HG03520 (cell line): Measurements from ENCODE around the gene PALLD.
"Not testable (repeated sequence)": the region's sequence is repeated elsewhere in the genome, so short reads cannot be mapped to it uniquely, and the experiment has no call there.

ENCODE experiments used
- ATAC-seq: cut with Tn5 transposase; IDR thresholded peaks from one replicate; pipeline ENCODE4 v1.9.1; 2021; ENCODE audit warnings: mild to moderate bottlenecking, moderate library complexity; ENCODE audit not compliant: unreplicated experiment

PALLD gene

DNA sequence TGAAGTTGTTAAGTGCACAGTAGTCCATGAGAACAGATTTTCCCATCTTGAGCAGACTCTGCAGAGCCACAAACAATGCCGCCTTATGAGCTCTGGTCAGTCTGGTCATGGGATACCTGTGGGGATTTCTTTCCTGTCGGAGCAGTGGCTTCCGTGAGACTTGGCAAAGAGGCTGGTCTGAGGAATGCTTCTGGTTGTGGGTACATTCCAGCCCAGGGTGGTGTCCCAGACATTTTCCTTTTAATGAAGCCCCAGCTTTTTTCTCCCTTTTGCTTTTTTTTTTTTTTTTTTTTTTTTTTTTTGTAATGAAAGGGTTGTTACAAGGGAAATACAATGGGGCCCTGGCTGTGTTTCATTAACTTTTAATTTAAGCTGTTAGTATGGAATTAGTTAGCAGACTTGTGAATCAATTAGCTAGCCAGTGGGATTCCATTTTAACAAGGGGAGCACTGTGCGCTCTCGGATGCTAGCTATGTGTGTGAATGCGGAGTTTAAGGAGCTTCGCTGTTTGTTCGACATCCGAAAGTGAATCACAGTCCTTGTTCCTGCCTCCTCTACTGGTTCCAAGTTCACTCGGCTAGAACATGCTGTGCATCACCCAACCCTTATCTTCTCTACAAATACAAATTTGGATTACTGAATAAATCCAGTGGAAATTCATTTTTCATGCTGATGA, 288.1 kb downstream of the PALLD start:
- no peak for ATAC-seq

- ATAC-seq = no peak
Measured at GRCh38 chr4:168787334-168787733, 290.5 kb downstream of the PALLD start.

DNA sequence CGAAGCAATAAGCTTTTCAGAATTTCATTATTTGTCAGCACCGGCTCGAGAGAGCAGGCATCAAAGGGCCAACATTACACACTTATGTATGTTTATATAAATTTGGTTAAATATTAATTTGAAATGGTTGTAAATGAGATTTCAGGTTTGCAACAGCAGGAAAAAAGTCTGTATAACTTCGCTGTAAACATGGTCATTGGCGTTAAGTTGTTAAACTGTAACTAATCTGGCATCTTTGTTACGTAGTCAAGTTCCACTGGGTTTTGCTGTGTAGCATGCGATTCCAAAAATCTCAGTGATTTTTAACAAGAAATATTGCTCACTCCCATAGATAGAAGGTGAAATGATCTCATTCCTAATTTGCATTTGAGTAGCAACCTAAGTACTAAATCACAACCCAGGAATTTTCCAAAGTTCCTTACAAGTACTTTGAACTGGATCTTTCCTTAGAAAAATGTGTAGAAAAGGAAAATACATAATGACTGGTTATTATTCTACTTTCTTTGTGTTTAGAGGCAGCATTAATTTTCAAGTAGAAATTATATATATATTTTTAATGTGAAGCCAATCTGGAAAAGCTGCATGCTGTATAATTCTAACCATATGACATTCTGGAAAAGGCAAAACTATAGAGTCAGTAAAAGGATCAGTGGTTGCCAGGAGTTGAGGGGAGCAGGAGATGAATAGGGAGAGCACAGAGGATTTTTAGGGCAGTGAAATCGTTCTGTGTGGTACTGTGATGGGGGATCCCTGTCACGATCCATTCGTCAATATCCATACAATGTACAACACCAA, 291.1 kb downstream of the PALLD start:
- ATAC-seq = no peak

- ATAC-seq = no peak
Measured at GRCh38 chr4:168790898-168791297, 294.0 kb downstream of the PALLD start.

GRCh38 chr4:168791376-168791775, 294.5 kb downstream of the PALLD start:
- ATAC-seq = no peak

DNA sequence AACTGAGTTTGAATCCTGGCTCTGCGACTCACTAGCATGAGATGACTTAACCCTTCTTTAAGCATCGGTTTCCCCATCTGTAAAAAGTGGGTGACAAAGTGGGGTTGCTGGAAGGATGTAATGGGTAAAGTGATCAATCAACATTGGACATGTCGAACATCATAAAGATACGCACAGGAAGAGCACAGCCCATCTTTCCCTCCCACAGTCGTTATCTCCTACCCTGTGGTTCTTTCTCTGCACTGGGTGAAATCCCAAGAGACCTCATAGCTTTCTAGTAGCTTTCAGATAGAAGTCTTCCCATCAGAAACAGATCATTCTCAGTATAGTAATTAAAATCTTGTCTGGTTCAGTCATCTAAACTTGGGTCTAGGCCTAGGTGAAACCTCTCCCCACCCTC, 296.7 kb downstream of the PALLD start:
- ATAC-seq = no peak

DNA sequence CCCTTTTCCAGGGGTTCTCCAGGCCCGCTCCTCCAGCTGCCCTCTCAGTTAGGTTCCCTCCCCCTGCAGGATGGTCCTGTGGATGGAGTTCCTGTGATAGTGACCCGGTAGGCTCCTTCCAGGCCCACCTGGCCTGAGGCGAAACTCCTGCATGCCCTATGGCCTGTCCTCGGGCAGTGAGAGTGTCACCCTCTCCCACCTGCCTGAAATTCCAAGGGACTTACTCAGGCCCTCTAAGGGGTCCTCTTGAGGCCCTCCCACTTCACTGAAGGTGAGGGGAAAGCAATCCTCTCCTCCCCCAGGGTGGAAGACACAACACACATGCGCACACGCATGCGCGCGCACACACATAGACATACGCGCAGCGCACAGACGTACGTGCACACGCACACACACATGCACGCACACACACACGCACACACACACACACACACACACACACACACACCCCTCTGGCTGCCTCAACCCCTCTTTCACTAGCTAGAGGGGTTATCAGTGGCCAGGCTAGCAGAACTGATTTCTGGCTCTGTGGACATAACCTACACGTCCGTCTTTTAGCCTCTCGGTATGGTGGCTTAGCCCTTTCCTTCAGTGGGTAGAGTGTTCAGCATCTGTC, 297.3 kb downstream of the PALLD start:
- no peak for ATAC-seq

- no peak for ATAC-seq
Measured at GRCh38 chr4:168794881-168795280, 298.0 kb downstream of the PALLD start.

GRCh38 chr4:168795346-168795745, 298.5 kb downstream of the PALLD start:
- ATAC-seq = no peak

DNA sequence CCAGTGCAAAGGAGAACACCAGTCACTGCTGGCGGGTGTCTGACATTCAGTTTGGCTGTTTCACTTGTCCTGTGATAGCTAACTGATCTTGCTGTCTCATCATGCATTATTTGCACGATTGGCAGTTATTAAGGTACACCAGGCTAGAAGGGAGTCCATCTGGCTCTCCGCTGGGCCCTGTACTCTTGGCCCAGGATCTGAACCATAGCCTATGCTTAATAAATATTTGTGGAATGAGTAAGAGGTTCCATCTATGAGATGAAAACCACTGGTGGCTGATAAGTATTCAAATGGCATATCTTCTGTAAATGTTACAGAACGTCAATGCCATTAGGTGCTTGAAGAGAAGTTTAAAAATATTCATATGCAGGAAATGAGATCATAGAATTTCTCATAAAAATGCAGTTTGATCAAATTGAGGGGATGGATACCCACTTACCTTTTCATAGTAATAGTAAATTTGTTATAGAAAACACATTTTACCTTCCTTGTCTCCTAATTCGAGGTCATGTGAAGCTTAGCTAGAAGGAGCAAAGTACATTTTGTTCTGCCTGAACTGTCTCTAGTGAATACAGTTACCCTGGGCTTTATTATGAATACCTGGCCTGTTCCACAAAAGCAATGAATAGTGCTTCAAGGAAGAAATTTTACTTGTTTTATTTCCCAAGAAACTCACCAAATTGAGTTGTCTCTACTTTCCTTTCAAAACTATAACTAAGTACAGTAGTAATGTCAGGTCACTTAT, 299.7 kb downstream of the PALLD start:
- no peak for ATAC-seq

- ATAC-seq = no peak
Measured at GRCh38 chr4:168797194-168797593, 300.3 kb downstream of the PALLD start.

- ATAC-seq = no peak
Measured at GRCh38 chr4:168797738-168798375, 301.0 kb downstream of the PALLD start.

- ATAC-seq = no peak
Measured at GRCh38 chr4:168800926-168801325, 304.1 kb downstream of the PALLD start.

DNA sequence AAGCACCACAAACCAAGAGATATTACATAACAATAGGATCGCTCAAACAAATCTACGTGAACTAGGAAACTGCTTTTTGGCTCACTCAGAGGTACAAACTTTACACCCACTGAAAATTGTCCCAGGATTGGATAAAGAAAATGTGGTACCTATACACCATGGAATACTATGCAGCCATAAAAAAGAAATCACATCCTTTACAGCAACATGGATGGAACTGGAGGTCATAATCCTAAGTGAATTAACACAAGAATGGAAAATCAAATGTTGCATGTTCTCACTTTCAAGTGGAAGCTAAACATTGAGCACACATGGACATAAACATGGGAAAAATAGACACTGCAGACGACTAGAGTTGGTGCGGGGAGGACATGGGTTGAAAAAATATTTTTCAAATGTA, 305.4 kb downstream of the PALLD start:
- ATAC-seq = no peak

GRCh38 chr4:168803052-168803451, 306.2 kb downstream of the PALLD start:
- not testable (repeated sequence) for ATAC-seq

DNA sequence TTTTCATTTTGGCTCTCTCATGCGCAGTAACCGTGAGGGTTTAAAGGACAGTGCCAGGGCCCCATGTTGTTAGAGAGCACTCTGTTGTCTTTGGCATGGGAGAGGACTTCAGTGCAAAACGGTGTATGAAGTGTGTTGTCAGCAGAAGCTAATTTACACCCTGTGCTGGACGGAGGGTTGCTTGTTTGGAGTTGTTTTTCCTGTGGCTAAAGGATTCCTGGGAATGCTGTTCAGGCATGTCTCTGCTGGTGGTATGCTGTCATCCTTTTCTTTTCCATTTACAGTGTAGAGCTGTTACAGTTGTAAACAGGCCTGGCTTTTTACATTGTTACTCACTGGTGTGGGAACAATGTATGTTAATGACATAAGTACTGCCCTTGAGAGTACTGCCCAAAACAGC, 306.9 kb downstream of the PALLD start:
- no peak for ATAC-seq

DNA sequence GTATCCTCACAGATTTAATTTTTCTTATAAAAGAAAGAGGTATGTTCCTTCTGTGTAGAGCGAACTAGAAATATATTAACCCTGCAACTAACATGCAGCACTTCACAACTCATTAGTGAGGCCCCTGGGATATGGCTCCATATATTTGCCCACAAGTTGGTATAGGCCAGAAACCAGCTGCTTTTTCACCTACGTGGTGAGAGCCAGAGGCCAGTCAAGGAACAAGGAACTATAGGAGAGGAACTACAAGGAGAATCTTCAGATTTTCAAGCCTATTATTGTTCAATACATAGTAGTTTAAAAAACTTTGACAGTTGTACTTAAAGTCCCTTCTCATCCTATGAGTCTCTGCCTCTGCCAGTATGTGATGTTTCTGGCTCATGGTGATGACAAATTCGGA, 307.3 kb downstream of the PALLD start:
- no peak for ATAC-seq

DNA sequence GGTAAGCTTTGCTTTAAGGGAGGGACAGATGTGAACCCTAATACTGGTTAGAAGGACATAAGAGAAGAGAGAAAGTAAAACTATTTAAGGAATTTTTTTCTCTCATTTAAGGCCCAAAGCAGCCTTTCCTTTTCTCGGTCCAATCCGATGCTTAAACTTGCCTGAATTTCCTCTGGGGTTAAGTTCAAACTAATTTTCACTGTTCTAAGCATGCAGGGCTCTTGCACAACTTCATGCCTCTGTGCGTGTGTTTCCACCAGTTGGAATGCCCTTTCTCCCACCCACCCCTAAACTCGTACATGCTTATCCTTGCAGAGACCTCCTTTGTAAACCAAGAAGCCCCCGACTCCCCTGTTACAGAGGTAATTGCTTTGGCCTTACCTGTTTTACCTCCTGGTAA, 308.5 kb downstream of the PALLD start:
- no peak for ATAC-seq

DNA sequence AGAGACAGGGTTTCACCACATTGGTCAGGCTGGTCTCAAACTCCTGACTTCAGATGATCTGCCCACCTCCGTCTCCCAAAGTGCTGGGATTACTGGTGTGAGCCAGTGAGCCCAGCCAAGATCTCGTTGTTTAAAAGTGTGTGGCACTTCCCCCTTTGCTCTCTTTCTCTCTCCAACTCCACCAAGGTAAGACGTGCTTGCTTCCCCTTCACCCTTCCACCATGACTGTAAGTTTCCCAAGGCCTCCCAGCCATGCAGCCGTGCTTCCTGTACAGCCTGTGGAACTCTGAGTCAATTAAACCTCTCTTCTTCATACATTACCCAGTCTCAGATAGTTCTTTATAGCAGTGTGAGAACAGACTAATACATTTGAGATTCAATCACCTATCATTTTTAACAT, 309.4 kb downstream of the PALLD start:
- ATAC-seq = not testable (repeated sequence)

- no peak for ATAC-seq
Measured at GRCh38 chr4:168811207-168811606, 314.4 kb downstream of the PALLD start.
